HTR-8/SVneo (cell line): ENCODE data around the gene CSK.
"Not testable (repeated sequence)": the region's sequence is repeated elsewhere in the genome, so short reads cannot be mapped to it uniquely, and the experiment has no call there.

ENCODE experiments used
- DNase-seq: peaks from one replicate; pipeline ENCODE4 v3.0.0; 2011; ENCODE audit warnings: low spot score, mixed read lengths; ENCODE audit not compliant: insufficient read length
- FAIRE-seq: peaks from 2 replicates; lab custom pipeline; 2011; peaks lifted over from hg19 to GRCh38; lab: Jason Lieb, UNC

The CSK gene

GRCh38 chr15:74786081-74786480 lies 4.2 kb downstream of the CSK start:
- FAIRE-seq, DNase-seq: not testable (repeated sequence)

GRCh38 chr15:74786551-74787165 lies 4.8 kb downstream of the CSK start:
- DNase-seq (no peak), FAIRE-seq (no peak)

- FAIRE-seq = no peak
- DNase-seq = no peak
Measured at GRCh38 chr15:74787251-74788041, 5.6 kb downstream of the CSK start.

DNA sequence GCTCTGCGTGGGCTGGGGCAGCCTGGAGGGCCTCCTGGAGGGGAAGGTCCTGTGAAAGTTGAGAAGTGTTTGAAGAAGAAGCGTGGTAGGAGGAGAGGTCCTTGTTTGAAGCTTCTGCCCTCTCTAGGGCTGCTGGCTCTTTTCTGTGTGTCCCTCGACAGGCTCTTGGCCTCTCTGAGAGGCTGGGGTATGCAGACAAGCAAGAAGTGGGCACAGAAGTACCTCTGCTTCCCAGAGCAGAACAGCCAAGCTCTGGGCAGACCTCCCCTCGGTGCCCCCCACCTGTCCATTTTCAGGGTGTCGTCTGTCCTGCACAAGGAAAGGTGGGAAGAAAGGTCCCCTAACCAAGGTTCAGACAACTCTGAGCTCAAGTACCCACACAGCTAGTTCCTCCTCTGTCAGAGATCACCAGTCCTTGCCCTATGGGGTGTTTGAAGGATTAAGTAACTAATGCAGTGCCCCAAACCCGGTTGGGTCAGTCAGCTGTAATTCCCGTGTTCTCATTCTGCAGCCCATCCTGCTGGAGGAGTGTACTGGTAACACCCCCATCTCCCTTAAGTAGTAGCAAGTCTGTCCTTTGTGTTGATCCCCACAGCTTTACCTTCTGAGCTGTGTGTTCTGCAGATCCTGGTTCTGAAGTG lies 6.3 kb downstream of the CSK start:
- FAIRE-seq (no peak), DNase-seq (no peak)

GRCh38 chr15:74788683-74789151 lies 6.8 kb downstream of the CSK start:
- FAIRE-seq = no peak
- no peak for DNase-seq

DNA sequence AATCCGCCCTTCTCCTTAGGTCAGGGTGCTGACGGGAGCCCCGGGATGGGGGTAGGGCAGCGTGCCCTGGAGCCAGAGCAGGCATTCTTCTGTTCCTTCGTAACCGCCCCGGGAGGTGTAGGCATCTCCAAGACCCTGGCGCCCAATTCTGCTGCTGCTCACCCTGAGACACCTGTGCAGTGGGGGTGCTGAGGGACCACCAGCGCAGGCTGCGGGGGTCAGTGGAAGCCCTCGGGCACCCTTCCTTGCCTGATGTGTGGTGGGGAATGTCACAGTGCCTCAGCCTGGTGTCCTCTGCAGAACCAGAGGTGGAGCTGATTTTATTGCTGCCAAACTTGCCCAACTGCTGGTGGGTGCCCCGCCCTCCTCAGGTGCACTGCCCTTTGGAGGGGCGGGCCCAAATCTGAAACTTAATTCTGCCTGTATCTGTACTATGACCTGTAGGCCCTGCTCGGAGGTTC lies 7.3 kb downstream of the CSK start:
- DNase-seq (no peak), FAIRE-seq (no peak)

DNA sequence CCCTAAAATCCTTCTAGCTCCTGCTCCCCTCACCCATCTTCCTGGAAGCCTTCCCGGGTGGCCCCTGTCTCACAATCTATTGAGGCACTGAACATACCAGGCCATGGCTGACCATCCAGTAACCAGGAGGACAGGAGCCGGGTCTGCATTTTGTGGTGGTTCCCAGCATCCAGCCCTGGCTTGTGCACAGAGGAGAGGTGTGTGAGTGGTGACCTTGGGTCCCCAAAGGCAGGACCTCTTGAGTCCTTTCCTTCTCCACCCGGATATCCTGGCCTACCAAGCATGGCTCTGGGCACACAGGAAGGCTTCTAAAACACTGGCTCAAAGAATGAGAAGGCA lies 7.8 kb downstream of the CSK start:
- DNase-seq = no peak
- FAIRE-seq = no peak

GRCh38 chr15:74790080-74790916 lies 8.4 kb downstream of the CSK start:
- DNase-seq = peak; percentile 54
- no peak for FAIRE-seq

- DNase-seq (no peak), FAIRE-seq (no peak)
Measured at GRCh38 chr15:74791007-74791406, 9.1 kb downstream of the CSK start.

DNA sequence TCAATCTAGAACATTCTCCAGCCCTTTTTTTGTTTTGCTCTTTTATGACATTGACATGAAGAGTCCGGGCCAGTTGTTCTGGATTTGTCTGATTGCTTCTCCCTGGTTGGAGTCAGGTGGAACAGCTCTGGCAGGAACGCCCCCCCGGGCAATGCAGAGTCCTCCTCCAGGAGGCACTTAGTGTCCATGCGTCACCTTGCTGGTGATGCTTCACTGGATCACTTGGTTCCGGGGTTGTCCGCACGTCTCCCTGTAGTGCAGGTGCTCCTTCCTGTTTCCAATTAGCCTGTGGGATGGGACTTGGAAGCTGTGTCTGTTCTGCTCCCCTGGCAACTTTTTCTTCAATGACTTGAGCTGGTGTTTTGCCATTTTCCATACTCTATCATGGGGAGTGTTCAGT lies 9.8 kb downstream of the CSK start:
- DNase-seq (no peak), FAIRE-seq (no peak)

DNA sequence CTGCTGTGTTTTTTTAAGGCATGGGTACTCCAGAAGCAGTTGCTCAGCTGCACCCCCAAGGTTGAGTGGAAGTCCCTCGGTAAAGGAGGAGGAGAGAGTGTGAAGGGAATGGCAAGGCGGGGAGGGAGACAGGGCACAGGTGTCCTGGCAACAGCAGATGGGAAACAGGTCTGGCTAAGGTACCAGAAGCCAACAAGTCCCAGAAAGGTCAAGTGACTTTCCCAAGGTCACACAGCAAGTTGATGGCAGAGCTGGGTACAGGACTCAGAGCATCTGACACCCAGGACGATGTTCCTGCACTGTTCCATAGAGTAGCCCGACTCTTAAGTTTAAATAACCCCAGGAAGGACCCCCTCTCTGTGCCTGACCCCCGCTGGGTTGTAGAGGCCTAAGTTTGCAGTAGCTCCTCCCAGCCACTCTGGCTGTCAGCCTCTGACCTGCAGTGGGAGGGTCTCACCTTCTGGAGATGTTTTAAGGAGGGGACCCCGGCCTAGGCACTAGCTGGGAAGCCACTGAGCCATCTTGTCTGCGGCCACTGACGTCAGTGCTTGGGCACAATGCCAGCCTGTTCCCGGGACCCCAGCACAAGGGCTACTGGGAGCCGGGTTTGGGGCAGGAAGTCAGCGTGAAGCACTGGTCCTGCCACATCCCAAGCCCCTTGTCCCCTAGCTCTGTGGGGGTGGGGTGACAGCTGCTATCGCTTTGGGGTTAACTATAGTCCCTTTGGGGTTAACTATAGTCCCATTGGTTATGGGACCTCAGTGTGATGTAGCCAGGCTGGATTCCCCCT lies 10.5 kb downstream of the CSK start:
- no peak for FAIRE-seq
- no peak for DNase-seq

DNA sequence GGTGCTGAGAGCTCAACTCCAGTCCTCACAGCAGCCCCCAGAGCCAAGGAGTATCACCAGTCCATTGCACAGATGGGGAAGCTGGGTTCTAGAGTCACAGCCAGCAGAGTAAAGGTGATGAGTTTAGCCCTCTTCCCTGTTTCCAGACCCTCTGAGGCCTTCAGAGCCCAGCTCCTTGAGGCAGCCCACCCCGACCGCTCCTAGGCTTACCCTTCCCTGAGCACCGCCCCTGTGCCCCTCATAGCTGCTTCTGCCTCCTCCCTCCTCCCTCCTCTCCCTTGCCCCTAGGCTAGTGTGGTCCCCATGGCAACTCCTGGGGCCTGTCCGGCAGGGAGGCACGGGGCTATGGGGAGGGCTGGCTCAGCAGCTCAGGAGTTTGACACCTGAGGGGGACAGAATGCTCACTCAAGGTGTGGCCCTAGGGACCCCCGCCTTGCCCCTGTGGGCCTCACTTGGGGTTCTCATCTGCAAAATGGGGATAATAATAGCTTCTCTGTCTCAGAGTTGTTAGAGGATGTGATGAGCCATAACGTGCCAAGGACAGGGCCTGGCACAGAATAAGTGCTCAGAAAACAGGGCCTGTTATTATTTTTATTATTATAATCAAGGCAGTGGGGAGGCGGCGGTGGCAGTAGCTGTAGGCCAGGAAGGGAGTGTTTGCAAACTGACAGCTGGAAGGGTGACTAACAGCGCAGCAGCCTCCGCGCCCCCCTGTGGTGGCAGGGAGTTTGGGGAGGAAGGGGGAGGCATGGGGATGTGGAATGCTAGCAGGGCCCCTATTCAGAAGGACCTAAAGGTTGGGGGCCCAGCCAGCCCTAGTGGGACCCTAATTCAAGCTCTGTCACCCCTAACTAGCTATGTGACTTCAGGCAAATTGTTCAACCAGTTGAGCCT lies 11.5 kb downstream of the CSK start:
- DNase-seq (no peak), FAIRE-seq (no peak)

GRCh38 chr15:74794248-74794969 lies 12.5 kb downstream of the CSK start:
- DNase-seq (no peak), FAIRE-seq (no peak)

- no peak for DNase-seq
- FAIRE-seq = no peak
Measured at GRCh38 chr15:74794970-74795349, 13.1 kb downstream of the CSK start.

- no peak for FAIRE-seq
- DNase-seq = no peak
Measured at GRCh38 chr15:74795966-74796625, 14.2 kb downstream of the CSK start.

- FAIRE-seq = no peak
Measured at GRCh38 chr15:74798388-74799254, 16.7 kb downstream of the CSK start.

More at GRCh38 chr15:74798388-74799254, 16.7 kb downstream of the CSK start:
- no peak for DNase-seq
